Astrocyte of the spinal cord (primary cell): Measurements from ENCODE around the gene VAV2.
"Not testable (repeated sequence)": the region's sequence is repeated elsewhere in the genome, so short reads cannot be mapped to it uniquely, and the experiment has no call there.

ENCODE experiments used
- DNase-seq: peaks from one replicate; pipeline ENCODE4 v3.0.0; 2011; ENCODE audit warnings: low read depth, low spot score
- H3K4me3 ChIP-seq: 2 replicates; pipeline ENCODE4 v1.5.1; 2011; ENCODE audit warnings: low read depth, mild to moderate bottlenecking, low read length, moderate library complexity
- in situ Hi-C: cut with HindIII; loops from 2 replicates; pipeline ENCODE4 v1.10.0; 2017; ENCODE audit warnings: low sequenced_read_pairs
- TF ChIP-seq, protein P1 (sequence below): IDR thresholded peaks from 2 replicates; pipeline ENCODE4 v1.5.1; 2012; ENCODE audit warnings: low read depth, mild to moderate bottlenecking, low read length, inconsistent platforms

Gene VAV2

DNA sequence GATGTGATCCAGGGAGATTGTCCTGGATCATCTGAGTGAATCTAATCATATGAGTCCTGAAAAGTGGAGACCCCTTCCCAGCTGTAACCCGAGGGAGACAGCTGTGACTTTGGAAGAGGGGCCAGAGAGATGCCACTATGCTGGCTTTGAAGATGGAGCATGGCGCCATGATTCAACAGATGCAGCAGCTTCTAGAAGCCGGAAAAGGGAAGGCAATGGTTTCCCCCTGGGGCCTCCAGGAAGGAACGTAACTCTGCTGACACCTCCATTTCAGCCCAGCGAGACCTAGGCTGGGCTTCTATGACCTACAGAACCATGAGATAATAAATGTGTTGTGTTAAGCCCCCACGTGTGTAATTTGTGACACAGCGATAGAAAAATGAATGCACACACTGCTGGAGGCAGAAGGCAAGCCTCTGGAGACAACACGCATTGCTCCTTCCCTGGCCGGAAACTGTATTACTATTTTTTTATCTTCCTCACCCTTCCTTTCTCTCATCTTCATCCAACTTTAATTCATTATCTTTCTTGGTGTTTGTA is 237.4 kb downstream of the VAV2 start:
- TF ChIP-seq, protein P1, sequence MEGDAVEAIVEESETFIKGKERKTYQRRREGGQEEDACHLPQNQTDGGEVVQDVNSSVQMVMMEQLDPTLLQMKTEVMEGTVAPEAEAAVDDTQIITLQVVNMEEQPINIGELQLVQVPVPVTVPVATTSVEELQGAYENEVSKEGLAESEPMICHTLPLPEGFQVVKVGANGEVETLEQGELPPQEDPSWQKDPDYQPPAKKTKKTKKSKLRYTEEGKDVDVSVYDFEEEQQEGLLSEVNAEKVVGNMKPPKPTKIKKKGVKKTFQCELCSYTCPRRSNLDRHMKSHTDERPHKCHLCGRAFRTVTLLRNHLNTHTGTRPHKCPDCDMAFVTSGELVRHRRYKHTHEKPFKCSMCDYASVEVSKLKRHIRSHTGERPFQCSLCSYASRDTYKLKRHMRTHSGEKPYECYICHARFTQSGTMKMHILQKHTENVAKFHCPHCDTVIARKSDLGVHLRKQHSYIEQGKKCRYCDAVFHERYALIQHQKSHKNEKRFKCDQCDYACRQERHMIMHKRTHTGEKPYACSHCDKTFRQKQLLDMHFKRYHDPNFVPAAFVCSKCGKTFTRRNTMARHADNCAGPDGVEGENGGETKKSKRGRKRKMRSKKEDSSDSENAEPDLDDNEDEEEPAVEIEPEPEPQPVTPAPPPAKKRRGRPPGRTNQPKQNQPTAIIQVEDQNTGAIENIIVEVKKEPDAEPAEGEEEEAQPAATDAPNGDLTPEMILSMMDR: no peak
- H3K4me3 ChIP-seq: no peak overlapping the region
- DNase-seq: no peak
- in situ Hi-C loops: no loop called here

DNA sequence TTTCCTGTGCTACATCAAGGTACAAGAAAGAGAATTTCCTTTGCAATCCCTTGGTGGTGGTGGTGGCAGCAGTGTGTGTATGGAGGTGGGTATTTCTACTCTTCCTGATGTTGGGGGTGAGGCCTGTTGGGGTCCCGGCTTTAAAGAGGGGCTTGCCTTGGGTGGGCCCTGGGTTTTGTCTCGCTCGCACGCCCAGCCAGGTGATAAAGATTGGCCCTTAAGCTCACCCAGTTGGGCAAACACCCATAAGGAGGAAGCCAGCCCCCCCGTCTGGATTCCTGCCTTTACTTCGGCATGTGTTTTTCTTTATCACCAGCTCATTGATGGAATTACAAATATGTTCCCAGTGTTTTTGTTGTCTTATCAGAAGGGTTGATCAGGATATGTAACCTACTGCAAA is 237.9 kb downstream of the VAV2 start:
- no peak overlapping the region for H3K4me3 ChIP-seq
- TF ChIP-seq, protein P1: no peak
- in situ Hi-C loops: no loop called here
- no peak for DNase-seq

DNA sequence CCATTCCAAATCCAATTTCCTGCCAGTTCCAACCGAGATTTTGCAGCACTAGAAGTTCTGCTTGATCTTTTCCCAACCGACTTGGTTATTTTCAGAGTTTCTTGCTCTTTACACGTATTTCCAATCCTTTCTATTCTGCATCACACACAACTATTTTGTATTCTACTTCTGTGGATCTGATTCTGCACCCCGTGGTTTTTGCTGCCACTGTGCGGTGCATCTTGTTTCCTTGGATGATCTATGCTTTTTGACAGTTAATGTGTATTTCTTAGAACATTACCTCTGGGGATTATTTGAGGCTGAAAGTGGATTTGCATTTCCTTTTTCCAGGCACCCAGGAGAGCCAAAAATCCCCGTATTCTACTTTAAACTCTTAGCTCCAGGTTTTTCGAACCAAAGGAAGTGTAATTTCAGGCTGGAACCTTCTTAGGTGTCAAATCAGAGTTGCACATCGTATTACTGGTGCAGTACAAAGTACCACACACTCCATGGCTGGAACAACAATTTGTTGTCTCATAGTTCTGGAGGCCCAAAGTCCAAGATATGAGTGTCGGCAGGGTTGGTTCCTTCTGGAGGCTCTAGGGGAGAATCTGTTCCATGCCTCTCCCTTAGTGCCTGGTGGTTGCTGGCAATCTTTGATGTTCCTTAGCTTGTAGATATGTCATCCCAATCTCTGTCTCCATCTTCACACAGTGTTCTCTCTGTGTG is 239.2 kb downstream of the VAV2 start:
- DNase-seq: no peak
- H3K4me3 ChIP-seq: no peak overlapping the region
- TF ChIP-seq, protein P1: no peak
- in situ Hi-C loops: no loop called here

DNA sequence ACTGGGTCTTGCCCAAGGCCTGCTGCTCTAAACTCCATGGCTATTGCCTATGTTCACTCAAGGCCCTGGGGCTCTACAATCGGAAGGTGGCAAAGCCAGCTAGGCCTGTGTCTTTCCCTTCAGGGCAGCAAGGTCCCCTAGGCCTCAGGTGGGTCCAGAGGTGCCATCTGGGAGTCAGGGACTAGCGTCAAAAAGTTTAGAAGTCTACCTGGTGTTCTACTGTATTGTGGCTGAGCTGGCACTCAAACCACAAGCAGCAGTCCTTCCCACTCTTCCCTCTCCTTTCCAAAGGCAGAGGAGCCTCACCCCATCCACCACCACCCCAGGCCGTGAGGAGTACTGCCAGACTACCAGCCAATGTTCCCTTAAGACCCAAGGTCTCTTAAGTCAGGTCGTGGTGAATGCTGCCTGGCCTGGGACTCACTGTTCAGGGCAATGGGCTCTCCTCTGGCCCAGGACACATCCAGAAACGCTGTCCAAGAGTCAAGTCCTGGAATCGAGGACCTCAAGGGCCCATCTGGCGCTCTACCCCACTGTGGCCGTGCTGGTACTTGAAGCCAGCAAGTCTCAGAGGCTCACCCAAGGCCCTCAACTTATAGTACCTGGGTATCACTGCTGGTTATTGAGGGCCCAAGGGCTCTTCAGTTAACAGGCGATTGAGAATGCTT is 241.0 kb downstream of the VAV2 start:
- H3K4me3 ChIP-seq: no peak overlapping the region
- in situ Hi-C loops: no loop called here
- DNase-seq: no peak
- TF ChIP-seq, protein P1: no peak

DNA sequence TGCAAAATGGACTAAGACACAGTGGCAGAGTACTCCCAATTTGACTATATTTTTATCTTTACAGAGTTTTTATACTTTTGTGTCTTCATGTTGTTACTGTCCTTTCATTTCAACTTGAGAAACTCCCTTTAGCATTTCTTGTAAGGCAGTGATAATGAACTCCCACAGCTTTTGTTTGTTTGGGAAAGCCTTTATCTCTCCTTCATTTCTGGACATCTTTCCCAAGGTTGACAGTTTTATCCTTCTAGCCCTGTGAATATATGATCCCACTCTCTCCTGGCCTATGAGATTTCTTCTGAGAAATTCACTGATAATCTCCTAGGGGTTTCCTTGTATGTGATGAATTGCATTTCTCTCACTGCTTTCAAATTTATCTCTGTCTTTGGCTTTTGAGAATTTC is 244.8 kb downstream of the VAV2 start:
- DNase-seq: no peak
- H3K4me3 ChIP-seq: no peak overlapping the region
- TF ChIP-seq, protein P1: no peak
- in situ Hi-C loops: no loop called here

DNA sequence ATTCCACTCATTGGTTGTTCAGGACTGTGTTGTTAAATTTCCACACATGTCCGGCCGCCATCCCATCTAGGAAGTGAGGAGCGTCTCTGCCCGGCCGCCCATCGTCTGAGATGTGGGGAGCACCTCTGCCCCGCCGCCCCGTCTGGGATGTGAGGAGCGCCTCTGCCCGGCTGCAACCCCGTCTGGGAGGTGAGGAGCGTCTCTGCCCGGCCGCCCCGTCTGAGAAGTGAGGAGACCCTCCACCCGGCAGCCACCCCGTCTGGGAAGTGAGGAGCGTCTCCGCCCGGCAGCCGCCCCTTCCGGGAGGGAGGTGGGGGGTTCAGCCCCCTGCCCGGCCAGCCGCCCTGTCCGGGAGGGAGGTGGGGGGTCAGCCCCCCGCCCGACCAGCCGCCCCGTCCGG is 247.6 kb downstream of the VAV2 start:
- in situ Hi-C loops, H3K4me3 ChIP-seq, DNase-seq: not testable (repeated sequence)

DNA sequence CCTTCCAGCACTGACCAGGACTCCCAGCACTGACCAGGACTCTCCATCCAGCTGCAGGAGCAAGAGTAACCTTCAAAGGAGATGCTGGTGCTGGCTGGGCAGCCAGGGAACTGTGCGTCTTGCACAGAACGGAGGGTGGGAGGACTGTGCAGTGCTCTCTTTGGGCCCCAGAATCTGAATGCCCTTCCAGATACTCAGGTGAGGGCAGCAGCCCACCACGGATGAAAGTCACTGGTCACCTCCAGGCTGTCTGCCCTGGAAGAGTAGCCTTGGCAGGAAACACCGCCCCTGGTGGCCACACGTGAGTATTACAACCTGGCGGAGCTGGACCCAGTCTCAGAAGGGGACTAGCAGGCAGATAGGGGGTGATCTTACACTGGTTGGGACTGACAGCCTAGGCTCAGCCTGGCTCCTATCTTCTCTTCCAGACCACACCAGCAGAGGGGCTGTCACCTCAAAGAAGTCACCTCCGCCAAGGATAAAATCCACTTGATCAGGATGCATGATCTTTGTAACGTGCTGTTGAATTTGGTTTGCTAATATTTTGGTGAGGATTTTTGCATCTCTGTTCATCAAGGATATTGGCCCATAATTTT is 249.2 kb downstream of the VAV2 start:
- DNase-seq: peak; percentile 70
- H3K4me3 ChIP-seq: no peak overlapping the region
- in situ Hi-C loops: no loop called here
- TF ChIP-seq, protein P1: peak; percentile 99
